ENCODE measurements around the gene NES. TPM values are rescaled to one million over a fixed set of nuclear protein-coding genes. Genes with fewer than 3 reads are reported as not detected.

Gene NES
- total and polyA plus RNA-seq, 2 of the 8 experiments (the other 6 are each of a cell fraction or from before 2014, with no cell fraction given): 13.3 to 135 TPM

DNA sequence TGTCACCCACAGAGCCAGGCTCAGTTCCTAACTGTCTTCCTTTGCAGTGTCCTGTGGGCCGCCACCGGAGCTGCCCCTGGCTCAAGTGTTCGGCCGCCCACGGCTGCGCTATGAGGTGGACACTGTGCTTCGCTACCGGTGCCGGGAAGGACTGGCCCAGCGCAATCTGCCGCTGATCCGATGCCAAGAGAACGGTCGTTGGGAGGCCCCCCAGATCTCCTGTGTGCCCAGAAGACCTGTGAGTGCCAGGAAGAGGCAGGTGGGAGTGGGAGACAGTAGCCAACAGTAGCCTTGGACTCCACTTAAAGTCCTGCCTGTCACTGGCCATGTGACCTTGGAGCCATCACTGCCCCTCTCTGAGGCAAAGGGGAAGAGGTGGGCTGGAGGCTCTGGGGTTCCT lies 18.7 kb downstream of the NES start:
- Histone ChIP-seq H3K23ac (ENCODE audit: insufficient read length) (no peak overlapping the region), H2BK5ac (ENCODE audit: low read depth, low read length) (no peak overlapping the region), H3K4me3 (ENCODE audit: extremely low read depth in 1 of 4, insufficient read depth in 2 of 4, low read depth in 3 of 4, low read length in 4 of 4) (no peak overlapping the region), H3K18ac (ENCODE audit: extremely low read depth, low read length) (no peak overlapping the region), H3K27me3 (replicated peaks in 1 of 4; ENCODE audit: control insufficient read depth in 3 of 4, extremely low read depth in 1 of 4, insufficient read depth in 3 of 4, low read length in 3 of 4) (peaks cover 2 to 49% (median 34%) of the 10 kb centered on the region in 4 experiments), H2BK15ac (ENCODE audit: low read length) (no peak overlapping the region), H3K36me3 (ENCODE audit: control insufficient read depth in 2 of 4, insufficient read depth in 4 of 4, low read length in 3 of 4) (no peaks in the 10 kb centered on the region), H3K79me2 (ENCODE audit: control insufficient read depth in 1 of 2, insufficient read depth in 2 of 2, low read length in 2 of 2) (no peaks in the 10 kb centered on the region), H3K14ac (ENCODE audit: insufficient read length) (no peak overlapping the region), H3K4me1 (replicated peaks in 1 of 4; ENCODE audit: control insufficient read depth in 3 of 4, insufficient read depth in 4 of 4, low read length in 3 of 4) (peaks cover 18 to 37% (median 32%) of the 10 kb centered on the region in 4 experiments), H4K5ac (ENCODE audit: insufficient read length, low read depth, low read length) (no peak overlapping the region), H2BK20ac (ENCODE audit: low read length) (no peak overlapping the region), H3K23me2 (ENCODE audit: low read depth, low read length) (peaks cover 11% of the 10 kb centered on the region), H4K20me1 (replicated peaks in 1 of 2; ENCODE audit: control insufficient read depth in 1 of 2, insufficient read depth in 2 of 2, low read length in 2 of 2) (no peaks in the 10 kb centered on the region), H4K8ac (ENCODE audit: extremely low read depth, insufficient read depth, low read length) (no peak overlapping the region; the same call in 1 of the 2 replicates), H3K79me1 (ENCODE audit: low read depth, low read length) (no peaks in the 10 kb centered on the region), H3K4ac (replicated peaks; ENCODE audit: insufficient read length, low read depth, low read length) (no peak overlapping the region), H4K91ac (replicated peaks; ENCODE audit: insufficient read length, low read length) (no peak overlapping the region), H3K56ac (replicated peaks; ENCODE audit: insufficient read length, low read depth, low read length) (no peak overlapping the region), H2AK5ac (ENCODE audit: low read depth, low read length) (no peak overlapping the region), H3K27ac (ENCODE audit: low read depth, low read length) (no peak overlapping the region), H2AFZ (ENCODE audit: low read length) (no peak overlapping the region), H2BK12ac (ENCODE audit: low read depth, low read length) (peak overlapping the region; percentile 52; the same call in 1 of the 2 replicates), H3K4me2 (ENCODE audit: insufficient read depth in 1 of 2, low read depth in 2 of 2, low read length in 2 of 2) (no peak overlapping the region), H3K9ac (replicated peaks in 1 of 4; ENCODE audit: extremely low read depth in 1 of 4, low read depth in 3 of 4, low read length in 3 of 4) (no peak overlapping the region), H3K9me3 (ENCODE audit: insufficient read depth in 2 of 2, low read depth in 1 of 2, low read length in 1 of 2) (no peaks in the 10 kb centered on the region), H2BK120ac (replicated peaks; ENCODE audit: low read depth, low read length) (no peak overlapping the region)
- POLR2A ChIA-PET (ENCODE audit: partially characterized antibody): interaction anchor here (2.1 to 12.0 kb wide), 5 partner anchors 10 to 47 kb away, joined by 7 to 419 read pairs (median 10); partner anchors contain the start of genes CRABP2 and NES
- 91% methylated on average over 14 of the region's 14 CpGs; no CpG with 5 or more reads in 1 of the 2 experiments for WGBS, 2 experiments (ENCODE audit: extremely low coverage in 1 of 2, insufficient coverage in 1 of 2, insufficient read length in 1 of 2, insufficient replicate concordance in 2 of 2, low coverage in 1 of 2, low lambda C conversion rate in 2 of 2, missing lambda C conversion rate in 1 of 2)
- CTCF ChIA-PET (ENCODE audit: partially characterized antibody): interaction anchor here (0.7 to 66.0 kb wide), 12 partner anchors 9 to 267 kb away, joined by 3 to 4284 read pairs (median 4); partner anchors contain the start of genes BCAN, CRABP2, HAPLN2 and ISG20L2
- no peak for DNase-seq (ENCODE audit: low read depth in 1 of 2, low spot score in 2 of 2)
- FAIRE-seq: no peak
- TF ChIP-seq HDAC6 (IDR thresholded peaks at IDR 0.05; ENCODE audit: low read depth, low read length) (no peak), CHD2 (IDR thresholded peaks at IDR 0.05; ENCODE audit: low read length) (no peak), NANOG (IDR thresholded peaks at IDR 0.05; ENCODE audit: insufficient read depth, low read depth, low read length, poor library complexity, severe bottlenecking) (no peak), CBX5 (IDR thresholded peaks at IDR 0.05; ENCODE audit: low read depth, low read length) (no peak), EP300 (IDR thresholded peaks at IDR 0.05; ENCODE audit: borderline replicate concordance in 1 of 2, low read depth in 2 of 2, low read length in 2 of 2) (no peak), ZNF274 (IDR thresholded peaks at IDR 0.05; ENCODE audit: borderline replicate concordance, extremely low read depth, low read length) (no peak), SP4 (IDR thresholded peaks at IDR 0.05; ENCODE audit: low read length) (no peak), CEBPB (IDR thresholded peaks at IDR 0.05; ENCODE audit: low read depth, low read length) (no peak), SIN3A (conservative IDR thresholded peaks at IDR 0.05 in 1 of 2, IDR thresholded peaks at IDR 0.05 in 1 of 2; ENCODE audit: low read depth in 1 of 2, low read length in 2 of 2) (no peak), GTF2F1 (IDR thresholded peaks at IDR 0.05; ENCODE audit: borderline replicate concordance, low read depth, low read length) (no peak), EGR1 (IDR thresholded peaks at IDR 0.05; ENCODE audit: borderline replicate concordance, low read depth, low read length) (no peak), PHF8 (conservative IDR thresholded peaks at IDR 0.05; ENCODE audit: low read depth, low read length) (no peak), SUZ12 (IDR thresholded peaks at IDR 0.05; ENCODE audit: low read length) (no peak), KDM5A (IDR thresholded peaks at IDR 0.05; ENCODE audit: low read length) (no peak)
